Measurements from ENCODE around the gene MALT1.

- TF ChIP-seq CTCF (conservative IDR thresholded peaks at IDR 0.05) = no peak
- TF ChIP-seq ZFX (IDR thresholded peaks at IDR 0.05) = no peak
Measured at GRCh38 chr18:58780045-58780444, 108.8 kb downstream of the MALT1 start.

Data from C4-2B (cell line).